Measurements from ENCODE around the gene PPIB.

The PPIB gene

DNA sequence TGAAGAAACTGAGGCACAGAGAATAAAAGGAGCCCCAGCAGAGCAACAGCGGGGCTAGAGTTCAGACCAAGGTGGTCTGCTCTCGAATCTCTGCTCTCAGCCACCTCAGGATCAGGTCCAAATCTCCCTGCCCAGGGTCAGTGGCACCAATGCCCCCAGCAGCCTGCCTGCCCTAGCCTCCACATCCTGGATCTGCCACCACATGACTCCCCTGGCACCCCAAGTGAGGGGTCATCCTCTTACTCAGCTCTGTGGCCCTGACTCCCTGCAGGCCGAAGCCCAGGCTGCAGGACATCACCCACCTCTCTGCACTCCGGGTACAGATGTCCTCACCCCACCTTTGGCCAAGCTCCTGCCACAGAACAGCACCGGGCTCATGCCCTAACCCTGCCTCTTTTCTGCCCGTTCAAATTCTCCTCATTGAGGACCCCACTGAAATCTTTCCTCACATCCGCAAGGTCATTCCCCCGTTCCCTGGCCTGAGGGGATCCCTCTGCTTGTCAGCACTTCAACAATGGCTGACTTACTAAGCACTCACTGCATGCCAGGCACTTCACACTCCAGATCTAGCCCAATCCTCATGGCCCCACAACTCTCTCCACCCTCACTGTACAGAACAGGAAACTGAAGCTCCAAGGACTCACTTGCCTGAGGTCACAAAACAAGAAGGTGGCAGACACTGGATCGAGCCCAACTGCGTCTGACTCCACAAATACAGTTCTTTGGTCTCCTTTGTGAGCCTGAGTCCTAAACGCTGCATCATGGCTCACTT is 4.3 kb downstream of the PPIB start:
- ATAC-seq: no peak
- no peak for DNase-seq

GRCh38 chr15:64157599-64158125 is 5.2 kb downstream of the PPIB start:
- no peak for DNase-seq

DNA sequence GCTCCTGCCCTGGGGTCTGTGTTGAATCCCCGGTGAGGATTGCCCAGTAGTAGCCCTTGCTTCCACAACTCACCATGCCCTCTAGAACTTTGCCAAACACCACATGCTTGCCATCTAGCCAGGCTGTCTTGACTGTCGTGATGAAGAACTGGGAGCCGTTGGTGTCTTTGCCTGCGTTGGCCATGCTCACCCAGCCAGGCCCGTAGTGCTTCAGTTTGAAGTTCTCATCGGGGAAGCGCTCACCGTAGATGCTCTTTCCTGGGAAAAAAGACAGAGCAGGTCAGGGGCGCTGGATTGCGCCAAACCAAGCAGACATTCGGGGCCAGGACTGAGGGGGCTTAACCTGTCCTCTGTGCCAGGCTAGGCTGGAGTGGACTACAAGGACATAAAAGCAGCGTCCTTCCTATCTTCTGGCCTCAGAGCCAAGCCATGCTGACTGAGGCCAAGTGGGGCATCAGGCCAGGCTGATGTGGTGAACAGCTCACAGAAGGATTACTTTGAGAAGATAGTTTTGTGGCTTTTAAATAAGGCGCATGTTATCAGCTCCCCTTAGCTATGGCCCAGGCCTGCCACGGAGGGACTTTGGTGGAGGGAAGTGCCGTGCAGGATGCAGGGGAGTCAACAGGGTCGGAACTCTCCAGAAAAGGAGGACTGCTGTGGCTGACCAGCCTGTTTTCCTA is 6.0 kb downstream of the PPIB start:
- no peak for DNase-seq
- no peak for ATAC-seq

More at GRCh38 chr15:64157599-64158125, 5.2 kb downstream of the PPIB start:
- ATAC-seq: no peak

DNA sequence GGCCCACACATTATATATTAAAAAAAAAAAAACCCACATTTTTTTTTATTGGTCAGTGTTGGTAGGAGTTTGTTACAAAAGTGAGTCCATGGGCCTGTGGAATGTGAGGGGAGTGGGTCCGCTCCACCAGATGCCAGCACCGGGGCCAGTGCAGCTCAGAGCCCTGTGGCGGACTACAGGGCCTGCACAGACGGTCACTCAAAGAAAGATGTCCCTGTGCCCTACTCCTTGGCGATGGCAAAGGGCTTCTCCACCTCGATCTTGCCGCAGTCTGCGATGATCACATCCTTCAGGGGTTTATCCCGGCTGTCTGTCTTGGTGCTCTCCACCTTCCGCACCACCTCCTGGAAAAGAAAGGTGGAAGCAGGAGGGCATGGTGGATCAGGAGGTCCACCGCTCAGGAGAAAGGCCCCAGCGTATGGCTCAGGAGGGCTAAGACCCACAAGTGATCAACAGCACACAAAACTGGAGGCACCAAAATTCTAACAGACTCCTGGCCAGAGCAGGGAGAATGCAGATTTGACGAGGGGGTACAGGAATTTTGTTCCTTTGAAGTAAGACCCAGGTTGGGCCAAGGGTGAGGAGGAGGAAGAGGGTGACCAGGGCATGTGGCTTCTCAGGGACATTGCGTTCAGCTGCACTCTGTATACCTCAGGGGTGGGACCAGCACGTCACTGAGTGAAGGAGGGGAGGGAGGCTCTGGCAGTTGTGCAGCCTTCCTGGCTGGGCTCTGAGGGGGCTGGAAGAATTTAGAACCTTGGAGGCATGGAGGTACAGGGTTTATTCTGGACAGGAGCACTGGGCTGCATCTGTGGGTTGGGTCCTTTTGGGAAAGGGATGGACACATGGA is 6.8 kb downstream of the PPIB start:
- no peak for DNase-seq
- ATAC-seq: no peak

DNA sequence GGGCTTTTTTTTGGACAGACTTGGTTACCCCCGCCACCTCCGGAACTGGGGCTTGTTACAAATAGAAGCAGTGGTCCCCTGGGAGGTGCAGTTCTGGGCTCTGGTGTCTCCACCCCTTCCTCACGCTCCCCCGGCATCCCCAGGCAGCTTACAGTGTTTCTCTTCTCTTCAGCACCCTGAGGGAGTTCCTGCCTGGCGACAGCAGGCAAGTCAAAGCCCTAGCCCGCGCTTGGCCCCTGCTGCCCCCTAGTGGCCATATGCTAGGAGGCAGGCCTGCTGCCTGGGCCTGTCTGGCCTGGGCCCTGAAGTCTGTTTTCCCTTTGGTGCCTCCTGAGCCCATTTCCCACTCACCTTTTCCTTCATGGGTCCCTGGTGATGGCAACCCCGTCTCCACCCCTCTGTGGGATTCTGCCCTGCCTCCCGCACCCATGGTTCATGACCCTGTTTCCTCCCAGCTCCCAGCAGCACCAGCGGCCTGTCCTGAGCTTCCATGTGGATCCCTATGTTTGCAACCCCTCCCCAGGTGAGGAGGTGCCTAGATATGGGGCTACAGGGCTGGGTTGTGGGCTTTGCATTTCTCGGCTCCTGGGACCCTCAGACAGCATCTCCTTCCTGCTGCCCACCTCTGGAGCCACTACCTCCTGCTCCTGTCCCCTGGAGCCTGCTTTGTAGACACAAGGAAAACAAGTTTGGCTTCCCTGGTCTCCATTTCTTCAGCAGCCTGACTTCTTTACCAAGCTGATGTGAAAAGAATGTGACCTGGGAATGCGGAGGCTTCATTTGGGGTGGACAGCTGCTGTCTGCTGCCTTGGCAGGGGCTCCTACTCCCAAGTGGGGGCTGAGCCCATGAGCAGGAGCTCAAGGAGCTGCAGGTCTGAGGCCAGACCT is 9.1 kb downstream of the PPIB start:
- DNase-seq (peak; percentile 96), ATAC-seq (peak; percentile 89)

- ATAC-seq (no peak), DNase-seq (peak; percentile 26)
Observed at GRCh38 chr15:64152507-64153387, 10.1 kb downstream of the PPIB start.

DNA sequence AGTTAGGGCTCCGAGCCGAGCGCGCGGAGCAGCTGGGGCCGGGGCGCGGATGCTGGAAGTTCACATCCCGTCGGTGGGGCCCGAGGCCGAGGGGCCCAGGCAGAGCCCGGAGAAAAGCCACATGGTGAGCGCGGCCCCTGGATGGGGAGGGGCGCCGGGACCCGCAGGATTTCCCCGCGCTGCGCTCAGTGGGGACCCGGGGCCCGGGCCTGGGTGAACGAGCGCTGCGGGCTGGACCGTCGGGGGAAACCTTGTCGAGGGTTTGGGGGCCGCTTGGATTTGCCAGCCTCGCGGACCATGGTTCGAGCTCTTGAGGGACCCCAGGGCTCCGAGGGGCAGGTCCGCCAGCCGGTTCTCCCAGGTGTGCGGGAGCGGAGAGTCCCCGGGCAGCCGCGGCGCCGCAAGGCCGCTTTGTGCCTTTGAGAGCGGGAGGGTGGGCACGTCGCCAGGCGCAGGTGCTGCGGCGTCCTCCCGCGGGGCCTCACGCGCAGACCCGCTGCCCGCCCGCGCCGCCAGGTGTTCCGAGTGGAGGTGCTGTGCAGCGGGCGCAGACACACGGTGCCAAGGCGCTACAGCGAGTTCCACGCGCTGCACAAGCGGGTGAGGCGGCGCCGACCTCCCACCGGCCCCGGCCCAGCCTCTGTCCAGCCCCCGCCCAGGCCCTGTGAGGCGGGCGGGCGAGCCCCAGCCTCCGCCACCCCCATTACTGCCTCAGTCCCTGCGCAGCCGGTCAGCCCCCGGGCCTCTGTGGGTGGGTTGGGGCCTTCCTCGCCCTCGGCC is 10.9 kb downstream of the PPIB start, which contains the start of gene SNX22:
TSS of gene SNX22 (plus strand) at position 5 of the 780 bp plus-strand sequence. CDS start at position 50, 45 bp downstream.
- DNase-seq (no peak), ATAC-seq (no peak)

GRCh38 chr15:64149893-64150578 is 12.8 kb downstream of the PPIB start:
- DNase-seq (no peak), ATAC-seq (no peak)

- DNase-seq (peak; percentile 40), ATAC-seq (no peak)
Observed at GRCh38 chr15:64149424-64149823, 13.4 kb downstream of the PPIB start.

DNA sequence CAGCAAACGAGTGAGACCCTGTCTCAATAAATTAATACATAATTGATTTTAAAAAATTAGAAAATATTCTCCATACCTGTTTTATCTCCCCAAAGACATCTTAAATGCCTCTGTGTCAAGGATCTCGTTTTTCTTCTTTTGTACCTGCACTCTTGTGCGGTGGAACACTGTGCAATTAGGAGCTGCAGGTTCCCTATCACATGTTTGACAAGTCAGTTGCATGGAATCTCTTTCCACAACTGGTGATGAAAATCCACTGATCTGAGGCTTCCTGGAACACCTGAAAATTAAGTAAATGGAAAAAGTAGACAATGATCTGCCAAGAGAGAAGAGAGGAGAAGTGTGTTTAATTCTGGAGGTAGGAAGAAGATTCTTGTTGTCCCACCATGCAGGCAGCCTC is 14.2 kb downstream of the PPIB start:
- no peak for ATAC-seq

DNA sequence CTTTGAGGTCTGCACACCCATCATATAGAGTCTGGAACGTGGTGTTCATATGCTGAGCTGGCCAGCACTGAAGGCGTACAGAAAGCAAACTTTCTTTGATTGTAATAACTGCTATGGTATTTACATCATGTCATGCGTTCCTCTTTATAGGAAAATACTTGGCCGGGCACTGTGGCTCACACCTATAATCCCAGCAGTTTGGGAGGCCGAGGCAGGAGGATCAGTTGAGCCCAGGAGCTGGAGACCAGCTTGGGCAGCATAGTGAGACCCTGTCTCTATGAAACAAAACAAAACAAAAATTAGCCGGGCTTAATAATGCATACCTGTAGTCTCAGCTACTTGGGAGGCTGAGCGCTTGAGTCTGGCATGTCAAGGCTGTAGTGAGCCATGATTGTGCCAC is 14.7 kb downstream of the PPIB start:
- ATAC-seq (no peak), DNase-seq (no peak)

More for the DNA sequence above, 14.2 kb downstream of the PPIB start:
- no peak for DNase-seq

DNA sequence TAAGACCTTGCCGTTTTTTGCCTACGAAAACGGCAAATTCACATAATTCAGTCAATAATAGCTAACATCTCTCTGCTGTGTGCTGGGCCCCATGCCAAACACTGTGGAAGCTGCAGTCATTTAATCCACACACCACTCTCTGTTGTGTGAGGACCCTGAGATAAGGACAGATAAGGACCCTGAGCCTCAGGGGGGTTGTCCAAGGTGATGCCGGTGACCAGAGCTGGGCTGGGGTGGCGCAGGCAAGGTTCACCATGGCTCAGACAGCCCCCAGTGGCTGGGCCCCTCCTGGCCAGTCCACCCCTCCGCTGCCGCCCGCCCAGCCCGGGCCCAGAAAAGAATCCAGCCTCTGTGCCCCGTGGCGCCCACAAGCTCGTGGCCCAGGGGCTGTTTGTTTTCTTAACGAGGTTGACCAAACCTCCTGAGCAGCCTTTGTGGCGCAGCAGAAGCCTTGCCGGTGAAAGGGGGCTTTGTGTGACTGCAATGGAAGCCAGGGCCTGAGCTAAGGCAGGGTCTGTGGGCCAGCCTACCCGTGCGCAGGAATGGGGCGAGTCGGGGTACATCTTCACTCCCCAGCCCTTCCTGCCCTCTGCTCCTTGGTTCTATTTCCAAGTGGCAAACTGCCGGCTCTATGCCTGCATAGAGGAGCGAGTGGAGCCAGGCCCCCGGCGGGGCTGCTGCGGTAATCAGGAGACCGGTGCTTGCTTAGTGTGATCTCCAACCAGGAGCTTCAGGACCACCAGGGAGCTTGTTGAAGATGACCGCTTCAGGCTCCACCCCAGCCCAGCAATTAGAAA is 15.7 kb downstream of the PPIB start:
- DNase-seq (no peak), ATAC-seq (no peak)

GRCh38 chr15:64146520-64146884 is 16.3 kb downstream of the PPIB start:
- ATAC-seq (no peak), DNase-seq (no peak)

DNA sequence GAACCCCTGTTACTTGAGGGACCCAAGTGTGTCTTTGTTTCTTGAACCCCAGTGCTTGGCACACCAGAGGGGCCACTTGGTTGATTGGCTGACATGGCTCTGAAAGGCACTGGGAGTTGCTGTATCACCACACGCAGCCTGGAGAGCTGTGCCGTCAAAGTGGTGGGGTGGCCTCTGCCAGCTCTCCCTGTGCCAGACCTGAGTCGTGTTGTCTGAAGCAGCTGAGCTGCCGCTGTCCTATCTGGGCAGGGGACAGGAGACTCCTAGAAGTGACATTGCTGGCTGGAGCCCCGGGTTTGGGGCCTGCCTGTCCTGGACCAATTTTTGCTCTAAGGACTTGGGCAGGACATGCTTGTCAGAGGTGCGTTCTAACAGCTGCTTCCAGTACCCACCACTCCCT is 16.8 kb downstream of the PPIB start:
- DNase-seq: no peak
- ATAC-seq: no peak

GRCh38 chr15:64144565-64145281 is 18.1 kb downstream of the PPIB start:
- no peak for ATAC-seq
- DNase-seq: no peak

DNA sequence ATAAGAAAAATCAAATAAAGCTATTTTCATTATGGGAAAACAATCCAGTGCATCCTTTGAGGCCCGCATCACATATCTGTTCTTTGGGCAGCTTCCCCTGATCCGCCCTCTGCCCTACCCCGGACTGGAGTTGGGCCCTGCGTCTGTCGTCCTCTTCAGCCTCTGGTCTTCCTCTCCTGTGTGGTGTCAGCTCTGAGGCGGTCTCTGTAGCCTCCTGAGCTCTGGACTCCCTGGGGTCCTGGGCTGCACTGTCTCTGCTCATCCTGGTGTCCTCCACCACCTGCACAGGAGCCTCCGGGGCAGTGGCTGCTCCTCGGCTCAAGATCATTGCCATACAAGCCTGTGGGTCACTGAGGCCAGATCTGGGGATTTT is 18.6 kb downstream of the PPIB start:
- ATAC-seq (no peak), DNase-seq (no peak)

DNA sequence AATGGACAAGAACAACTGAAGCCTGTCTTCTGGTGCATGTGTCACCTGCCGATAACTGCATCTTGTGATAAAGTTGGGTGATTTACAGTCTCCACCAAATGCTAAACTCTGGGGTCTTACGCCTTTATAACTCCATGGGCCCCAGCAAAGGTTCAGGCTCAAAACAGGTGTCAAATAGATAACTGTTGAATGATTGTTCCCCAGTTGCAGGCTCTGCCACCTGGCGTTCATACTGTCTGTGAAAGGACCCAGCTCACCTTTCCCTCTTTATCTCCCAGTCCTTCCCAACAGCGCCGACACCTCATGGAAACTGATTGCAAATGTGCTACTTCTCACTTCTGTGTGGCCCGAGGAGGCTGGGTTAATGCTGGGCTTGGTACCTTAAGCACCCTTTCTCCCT is 19.5 kb downstream of the PPIB start:
- DNase-seq (no peak), ATAC-seq (no peak)

All from stimulated activated naive CD8-positive, alpha-beta T cell treated with anti-CD3 and anti-CD28 coated beads, Interleukin-15, Interleukin-2, amounts not matched to agents 100 U/mL and 50 U/mL, for 24 hours (primary cell).